ENCODE results near the gene HES5. TPM values are rescaled to one million over a fixed set of nuclear protein-coding genes. Genes with fewer than 3 reads are reported as not detected.

The HES5 gene
- polyA plus RNA-seq, 1 donor (not counting 4 experiments of a cell fraction or from before 2014, with no cell fraction given): 0.33 TPM

DNA sequence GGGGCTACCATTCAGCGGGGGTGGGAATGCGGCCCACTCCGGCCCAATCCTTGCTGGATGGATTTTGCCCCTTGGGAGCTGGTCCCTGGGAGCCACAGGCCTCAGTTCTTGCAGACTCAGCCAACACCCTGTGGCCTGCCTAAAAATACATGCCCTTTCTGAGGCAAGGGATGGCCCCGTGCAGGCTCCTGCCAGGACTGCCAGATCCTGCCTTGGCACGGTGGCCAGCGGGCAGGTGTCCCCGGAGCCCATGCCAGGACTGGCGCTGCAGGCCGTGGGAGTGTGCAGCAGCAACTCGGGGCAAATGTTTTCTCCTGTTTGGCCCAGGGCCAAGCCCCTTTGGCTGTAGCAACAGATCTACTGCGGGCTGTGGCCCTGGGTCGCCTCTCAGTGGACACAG, 2.0 kb downstream of the HES5 start:
- no peak for FAIRE-seq
- Histone ChIP-seq H3K4me3 (ENCODE audit: control insufficient read depth in 2 of 3, extremely low read depth in 1 of 3, insufficient read depth in 2 of 3, low read depth in 1 of 3, low read length in 3 of 3) (no peak overlapping the region), H3K27ac (ENCODE audit: control insufficient read depth, insufficient read depth, low read length) (no peak overlapping the region), H3K36me3 (ENCODE audit: control insufficient read depth in 2 of 2, extremely low read depth in 1 of 2, insufficient read depth in 2 of 2, low read length in 2 of 2) (no peaks in the 10 kb centered on the region), H2AFZ (ENCODE audit: control insufficient read depth, low read length) (no peak overlapping the region), H3K4me1 (ENCODE audit: control insufficient read depth, extremely low read depth, insufficient read depth, low read length) (peaks cover 54% of the 10 kb centered on the region), H4K20me1 (ENCODE audit: control insufficient read depth, extremely low read depth, insufficient read depth, low read length) (no peaks in the 10 kb centered on the region), H3K4me2 (ENCODE audit: control insufficient read depth, extremely low read depth, insufficient read depth, low read depth, low read length) (no peak overlapping the region), H3K27me3 (ENCODE audit: control insufficient read depth, extremely low read depth, insufficient read depth, low read length) (no peaks in the 10 kb centered on the region), H3K9me3 (ENCODE audit: control insufficient read depth, low read depth, low read length) (no peaks in the 10 kb centered on the region), H3K9me1 (ENCODE audit: control insufficient read depth, extremely low read depth, insufficient read depth, low read length) (no peaks in the 10 kb centered on the region), H3K79me2 (ENCODE audit: control insufficient read depth, insufficient read depth, low read length) (peaks cover 29% of the 10 kb centered on the region), H3K9ac (ENCODE audit: control insufficient read depth, extremely low read depth, insufficient read depth, low read length) (no peak overlapping the region)
- dilution Hi-C loops (cut with MboI; ENCODE audit: extremely low pct_ligation_motif_present, low sequenced_read_pairs): no loop called here
- no peak for TF ChIP-seq EZH2 (IDR thresholded peaks at IDR 0.05; ENCODE audit: low read length)
- TF ChIP-seq, protein P1, sequence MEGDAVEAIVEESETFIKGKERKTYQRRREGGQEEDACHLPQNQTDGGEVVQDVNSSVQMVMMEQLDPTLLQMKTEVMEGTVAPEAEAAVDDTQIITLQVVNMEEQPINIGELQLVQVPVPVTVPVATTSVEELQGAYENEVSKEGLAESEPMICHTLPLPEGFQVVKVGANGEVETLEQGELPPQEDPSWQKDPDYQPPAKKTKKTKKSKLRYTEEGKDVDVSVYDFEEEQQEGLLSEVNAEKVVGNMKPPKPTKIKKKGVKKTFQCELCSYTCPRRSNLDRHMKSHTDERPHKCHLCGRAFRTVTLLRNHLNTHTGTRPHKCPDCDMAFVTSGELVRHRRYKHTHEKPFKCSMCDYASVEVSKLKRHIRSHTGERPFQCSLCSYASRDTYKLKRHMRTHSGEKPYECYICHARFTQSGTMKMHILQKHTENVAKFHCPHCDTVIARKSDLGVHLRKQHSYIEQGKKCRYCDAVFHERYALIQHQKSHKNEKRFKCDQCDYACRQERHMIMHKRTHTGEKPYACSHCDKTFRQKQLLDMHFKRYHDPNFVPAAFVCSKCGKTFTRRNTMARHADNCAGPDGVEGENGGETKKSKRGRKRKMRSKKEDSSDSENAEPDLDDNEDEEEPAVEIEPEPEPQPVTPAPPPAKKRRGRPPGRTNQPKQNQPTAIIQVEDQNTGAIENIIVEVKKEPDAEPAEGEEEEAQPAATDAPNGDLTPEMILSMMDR (optimal IDR thresholded peaks at IDR 0.05 in 1 of 3, IDR thresholded peaks at IDR 0.05 in 1 of 3, conservative IDR thresholded peaks at IDR 0.05 in 1 of 3; ENCODE audit: extremely low read depth in 1 of 3, insufficient read depth in 2 of 3, low read length in 3 of 3): no peak
- DNase-seq (ENCODE audit: low read depth, low spot score): no peak

GRCh38 chr1:2527556-2527860, 2.6 kb downstream of the HES5 start:
- Histone ChIP-seq H3K9me1 (ENCODE audit: control insufficient read depth, extremely low read depth, insufficient read depth, low read length) (no peaks in the 10 kb centered on the region), H3K36me3 (ENCODE audit: control insufficient read depth in 2 of 2, extremely low read depth in 1 of 2, insufficient read depth in 2 of 2, low read length in 2 of 2) (no peaks in the 10 kb centered on the region), H3K27me3 (ENCODE audit: control insufficient read depth, extremely low read depth, insufficient read depth, low read length) (no peaks in the 10 kb centered on the region), H3K4me3 (ENCODE audit: control insufficient read depth in 2 of 3, extremely low read depth in 1 of 3, insufficient read depth in 2 of 3, low read depth in 1 of 3, low read length in 3 of 3) (no peak overlapping the region), H3K9ac (ENCODE audit: control insufficient read depth, extremely low read depth, insufficient read depth, low read length) (no peak overlapping the region), H2AFZ (ENCODE audit: control insufficient read depth, low read length) (no peak overlapping the region), H3K27ac (ENCODE audit: control insufficient read depth, insufficient read depth, low read length) (no peak overlapping the region), H3K9me3 (ENCODE audit: control insufficient read depth, low read depth, low read length) (no peaks in the 10 kb centered on the region), H3K4me1 (ENCODE audit: control insufficient read depth, extremely low read depth, insufficient read depth, low read length) (peaks cover 49% of the 10 kb centered on the region), H4K20me1 (ENCODE audit: control insufficient read depth, extremely low read depth, insufficient read depth, low read length) (peaks cover 3% of the 10 kb centered on the region), H3K4me2 (ENCODE audit: control insufficient read depth, extremely low read depth, insufficient read depth, low read depth, low read length) (no peak overlapping the region), H3K79me2 (ENCODE audit: control insufficient read depth, insufficient read depth, low read length) (peaks cover 34% of the 10 kb centered on the region)
- dilution Hi-C loops (cut with MboI; ENCODE audit: extremely low pct_ligation_motif_present, low sequenced_read_pairs): no loop called here
- DNase-seq (ENCODE audit: low read depth, low spot score) (no peak), FAIRE-seq (no peak)
- TF ChIP-seq EZH2 (IDR thresholded peaks at IDR 0.05; ENCODE audit: low read length): no peak
- TF ChIP-seq, protein P1 (optimal IDR thresholded peaks at IDR 0.05 in 1 of 3, IDR thresholded peaks at IDR 0.05 in 1 of 3, conservative IDR thresholded peaks at IDR 0.05 in 1 of 3; ENCODE audit: extremely low read depth in 1 of 3, insufficient read depth in 2 of 3, low read length in 3 of 3): no peak

All from keratinocyte (primary cell).